NOMO-1 treated with DMSO at 0.1 percent for 48 hours (cell line): ENCODE measurements around the gene ABCB11.
A peak's percentile ranks its signal among the peaks of the same experiment; 100 is the strongest.

Source experiments
- DNase-seq: peaks from one replicate; lab custom pipeline; 2025; ENCODE audit not compliant: unreplicated experiment; lab: John Stamatoyannopoulos, UW

Gene ABCB11

GRCh38 chr2:168978461-168978861 is 52.7 kb downstream of the ABCB11 start:
- peak; percentile 14 for DNase-seq

- no peak for DNase-seq
Observed at GRCh38 chr2:168977608-168978007, 53.5 kb downstream of the ABCB11 start.

- peak; percentile 68 for DNase-seq
Observed at GRCh38 chr2:168976034-168976654, 55.0 kb downstream of the ABCB11 start.

GRCh38 chr2:168974428-168974827 is 56.7 kb downstream of the ABCB11 start:
- peak; percentile 42 for DNase-seq

GRCh38 chr2:168971261-168971660 is 59.9 kb downstream of the ABCB11 start:
- no peak for DNase-seq

- no peak for DNase-seq
Observed at GRCh38 chr2:168970711-168971233, 60.4 kb downstream of the ABCB11 start.

GRCh38 chr2:168969865-168970264 is 61.3 kb downstream of the ABCB11 start:
- no peak for DNase-seq

- DNase-seq, result no peak
Observed at GRCh38 chr2:168968342-168968741, 62.8 kb downstream of the ABCB11 start.

- peak; percentile 9 for DNase-seq
Observed at GRCh38 chr2:168964251-168964807, 66.8 kb downstream of the ABCB11 start.

GRCh38 chr2:168962636-168963035 is 68.5 kb downstream of the ABCB11 start:
- no peak for DNase-seq

- peak; percentile 86 for DNase-seq
Observed at GRCh38 chr2:168961450-168962229, 69.5 kb downstream of the ABCB11 start.

- no peak for DNase-seq
Observed at GRCh38 chr2:168956392-168956791, 74.7 kb downstream of the ABCB11 start.

GRCh38 chr2:168955321-168955720 is 75.8 kb downstream of the ABCB11 start:
- no peak for DNase-seq

- no peak for DNase-seq
Observed at GRCh38 chr2:168954256-168954655, 76.9 kb downstream of the ABCB11 start.

- no peak for DNase-seq
Observed at GRCh38 chr2:168952424-168952823, 78.7 kb downstream of the ABCB11 start.

GRCh38 chr2:168951871-168952270 is 79.3 kb downstream of the ABCB11 start:
- DNase-seq, result no peak

- DNase-seq, result no peak
Observed at GRCh38 chr2:168949324-168949723, 81.8 kb downstream of the ABCB11 start.

GRCh38 chr2:168948621-168949212 is 82.4 kb downstream of the ABCB11 start:
- DNase-seq, result peak; percentile 31

GRCh38 chr2:168945508-168945907 is 85.6 kb downstream of the ABCB11 start:
- DNase-seq, result no peak

GRCh38 chr2:168944065-168944464 is 87.1 kb downstream of the ABCB11 start:
- DNase-seq, result peak; percentile 18

GRCh38 chr2:168941297-168941696 is 89.8 kb downstream of the ABCB11 start:
- DNase-seq, result no peak

GRCh38 chr2:168939918-168940317 is 91.2 kb downstream of the ABCB11 start:
- DNase-seq, result no peak
